Endothelial cell of umbilical vein (primary cell): ENCODE results near the gene GPHB5. TPM values are rescaled to one million over a fixed set of nuclear protein-coding genes. Genes with fewer than 3 reads are reported as not detected.
A peak's percentile ranks its signal among the peaks of the same experiment; 100 is the strongest.

Source experiments
- BruUV-seq: library from RNA; stranded (reverse); fragments of 400-500 nt; replicated peaks from 2 replicates; lab custom pipeline; 2021; lab: Mats Ljungman, UMichigan
- CTCF ChIA-PET: fragments of 300-600, 350-600 bp; sonication (Branson Sonifier 250); formaldehyde crosslinking; loops from one replicate; lab custom pipeline; 2021; ENCODE audit warnings: antibody characterized with exemption, inconsistent platforms; lab: Charles Lee
- POLR2A ChIA-PET: fragments of 300-600, 350-600 bp; sonication (Branson Sonifier 250); formaldehyde crosslinking; loops from one replicate; lab custom pipeline; 2021; ENCODE audit warnings: antibody characterized with exemption, inconsistent platforms; lab: Charles Lee
- DNase-seq: peaks from one replicate; pipeline ENCODE4 v3.0.0-alpha.2; 2011; ENCODE audit warnings: low read depth, low spot score
- FAIRE-seq: peaks from 2 replicates; lab custom pipeline; 2011; peaks lifted over from hg19 to GRCh38; lab: Jason Lieb, UNC
- H2AFZ ChIP-seq: 2 replicates; pipeline ENCODE4 v1.6.0; 2012; ENCODE audit warnings: low read depth, low read length, control low read depth, inconsistent platforms
- H3K27ac ChIP-seq: 2 replicates; pipeline ENCODE4 v1.5.1; 2011; ENCODE audit warnings: low read depth, mild to moderate bottlenecking, control low read depth, low read length, moderate library complexity; ENCODE audit not compliant: insufficient read depth
- H3K27me3 ChIP-seq, 2 experiments: 2 replicates each; pipeline versions ENCODE4 v1.6.0 to v1.6.1; 2011; ENCODE audit warnings: low read length in 2 of 2, mixed read lengths in 1 of 2; ENCODE audit not compliant: control insufficient read depth in 2 of 2, insufficient read depth in 2 of 2
- H3K36me3 ChIP-seq, 2 experiments: 2 replicates in 1 of 2; 3 replicates in 1 of 2; pipeline ENCODE4 v1.5.1; 2011; ENCODE audit warnings: low read length in 2 of 2, mild to moderate bottlenecking in 1 of 2, moderate library complexity in 1 of 2; ENCODE audit not compliant: control insufficient read depth in 2 of 2, insufficient read depth in 2 of 2; ENCODE audit errors: extremely low read depth in 1 of 2
- H3K4me1 ChIP-seq: 3 replicates; pipeline ENCODE4 v1.5.1; 2011; ENCODE audit warnings: mild to moderate bottlenecking, low read length; ENCODE audit not compliant: control insufficient read depth, insufficient read depth; ENCODE audit errors: extremely low read depth
- H3K4me2 ChIP-seq: 2 replicates; pipeline ENCODE4 v1.6.1; 2011; ENCODE audit warnings: low read length, control low read depth, mixed read lengths; ENCODE audit not compliant: insufficient read depth
- H3K4me3 ChIP-seq, 3 experiments: fragments of 200-600 bp in 1 of 3; sonication (generic), shearing (Covaris generic) in 1 of 3; replicated peaks in 1 of 3; 2 replicates each; pipeline ENCODE4 v1.5.1; 2011 to 2016; ENCODE audit warnings: control low read depth in 3 of 3, low read length in 3 of 3, mild to moderate bottlenecking in 2 of 3, inconsistent platforms in 1 of 3, low read depth in 1 of 3, moderate library complexity in 1 of 3; ENCODE audit not compliant: insufficient read depth in 1 of 3
- H3K79me2 ChIP-seq: 2 replicates; pipeline ENCODE4 v1.6.0; 2012; ENCODE audit warnings: low read length, inconsistent platforms; ENCODE audit not compliant: control insufficient read depth, insufficient read depth
- H3K9ac ChIP-seq: replicated peaks from 2 replicates; pipeline ENCODE3; 2011; ENCODE audit warnings: low read length, control low read depth; ENCODE audit not compliant: insufficient read depth; ENCODE audit errors: extremely low read depth
- H3K9me1 ChIP-seq: replicated peaks from 3 replicates; pipeline ENCODE4 v1.6.0; 2011; ENCODE audit warnings: mild to moderate bottlenecking, low read length; ENCODE audit not compliant: control insufficient read depth, insufficient read depth; ENCODE audit errors: extremely low read depth
- H3K9me3 ChIP-seq: replicated peaks from 2 replicates; pipeline ENCODE4 v1.5.1; 2012; ENCODE audit warnings: low read length, inconsistent platforms; ENCODE audit not compliant: control insufficient read depth, insufficient read depth
- H4K20me1 ChIP-seq: replicated peaks from 2 replicates; pipeline ENCODE3; 2011; ENCODE audit warnings: mild to moderate bottlenecking, low read length; ENCODE audit not compliant: control insufficient read depth, insufficient read depth; ENCODE audit errors: extremely low read depth
- CTCF ChIP-seq, 2 donors: IDR thresholded peaks; 1 replicate in 1 of 2; 2 replicates in 1 of 2; pipeline ENCODE4 v1.5.1; 2011; ENCODE audit warnings: low read length in 2 of 2, mild to moderate bottlenecking in 2 of 2, moderate library complexity in 2 of 2, control low read depth in 1 of 2, inconsistent platforms in 1 of 2, low read depth in 1 of 2; ENCODE audit not compliant: insufficient read depth in 1 of 2; ENCODE audit errors: extremely low read depth in 1 of 2
- EZH2 ChIP-seq: IDR thresholded peaks from 2 replicates; pipeline ENCODE4 v1.6.1; 2012; ENCODE audit warnings: borderline replicate concordance, low read depth, mild to moderate bottlenecking, moderate library complexity, low read length, inconsistent platforms; ENCODE audit not compliant: severe bottlenecking
- GATA2 ChIP-seq: IDR thresholded peaks from 2 replicates; pipeline ENCODE4 v1.7.0; 2011; ENCODE audit warnings: low read depth, mild to moderate bottlenecking, moderate library complexity, mixed read lengths, low read length; ENCODE audit not compliant: insufficient read length, insufficient read depth
- JUN ChIP-seq: IDR thresholded peaks from 2 replicates; pipeline ENCODE4 v1.6.1; 2011; ENCODE audit warnings: borderline replicate concordance, low read depth; ENCODE audit not compliant: insufficient read length, insufficient read depth
- MYC ChIP-seq: IDR thresholded peaks from one replicate; pipeline ENCODE4 v1.6.1; 2011; ENCODE audit warnings: mild to moderate bottlenecking, low read depth, low read length
- POLR2AphosphoS5 ChIP-seq: IDR thresholded peaks from 2 replicates; pipeline ENCODE4 v1.6.1; 2012; ENCODE audit warnings: low read depth, mild to moderate bottlenecking, control low read depth, low read length, moderate library complexity; ENCODE audit not compliant: insufficient read depth
- dilution Hi-C: fragments of 300-500 bp; cut with MboI; formaldehyde crosslinking; loops from one replicate; pipeline ENCODE4 v1.15.0; 2019; ENCODE audit warnings: low sequenced_read_pairs; ENCODE audit not compliant: extremely low pct_ligation_motif_present
- intact Hi-C: fragments of 100-400 bp; cut with micrococcal nuclease; formaldehyde crosslinking; loops from one replicate; pipeline ENCODE4 v1.10.0; 2022
- polyA plus RNA-seq, 4 experiments: library from polyadenylated mRNA; depleted of rRNA in 3 of 4; stranded (reverse) in 3 of 4; unstranded in 1 of 4; fragments of >200 nt; gene quantifications; 2 replicates each; pipeline versions ENCODE4 v1.2.1 to v1.2.3, GENCODE V29; 2011 to 2012; ENCODE audit warnings: missing spikeins in 1 of 4
- total RNA-seq: library from RNA; stranded (reverse); gene quantifications from 2 replicates; pipeline ENCODE4 v1.2.3, GENCODE V29; 2021

GPHB5 gene
- total and polyA plus RNA-seq, 2 donors (not counting 3 experiments of a cell fraction or from before 2014, with no cell fraction given): not detected

GRCh38 chr14:63276492-63277342, 42.0 kb downstream of the GPHB5 start:
- Histone ChIP-seq H3K79me2 (peaks cover 58% of the 10 kb centered on the region), H3K36me3 (peaks cover 23 to 30% of the 10 kb centered on the region in 2 experiments), H3K9me3 (no peaks in the 10 kb centered on the region), H3K4me3 (no peak overlapping the region), H3K4me2 (no peak overlapping the region), H3K27me3 (no peaks in the 10 kb centered on the region), H3K4me1 (peaks cover 3% of the 10 kb centered on the region), H3K9me1 (no peaks in the 10 kb centered on the region), H2AFZ (no peak overlapping the region), H3K9ac (no peak overlapping the region), H4K20me1 (no peaks in the 10 kb centered on the region), H3K27ac (no peak overlapping the region)
- TF ChIP-seq JUN (peak; percentile 16), GATA2 (peak; percentile 66), CTCF (IDR thresholded peaks at IDR 0.05; ENCODE audit: extremely low read depth in 1 of 2, insufficient read depth in 1 of 2, low read depth in 1 of 2, low read length in 2 of 2) (peak; percentile 56 to 63), POLR2AphosphoS5 (no peak), MYC (no peak), EZH2 (no peak)
- FAIRE-seq (peak; percentile 87), DNase-seq (peak; percentile 64)
- BruUV-seq: no TSS peak
- intact Hi-C loops (loop anchor here (1.0 to 5.0 kb wide), 3 partner anchors 72 to 234 kb away; partner anchors contain the start of gene RHOJ), dilution Hi-C loops (no loop called here)
- ChIA-PET POLR2A (no interaction called here), CTCF (interaction anchor here (0.6 to 4.8 kb wide), 11 partner anchors 15 to 441 kb away, joined by 3 to 70 read pairs (median 4); partner anchors contain the start of gene RHOJ)
